K562 (cell line): ENCODE data around the gene PRCC. TPM values are rescaled to one million over a fixed set of nuclear protein-coding genes. Genes with fewer than 3 reads are reported as not detected.
A peak's percentile ranks its signal among the peaks of the same experiment; 100 is the strongest.

Source experiments
- FOXP4 ChIP-seq: sonication (generic); formaldehyde crosslinking; IDR thresholded peaks from 2 replicates; pipeline ENCODE4 v1.8.0; 2022; ENCODE audit warnings: mild to moderate bottlenecking, missing genetic modification reagents, borderline replicate concordance
- GATA2 ChIP-seq: sonication (generic); formaldehyde crosslinking; IDR thresholded peaks from 2 replicates; pipeline ENCODE4 v1.4.0; 2020; ENCODE audit warnings: mild to moderate bottlenecking, missing genetic modification reagents
- GTF2F1 ChIP-seq: IDR thresholded peaks from 2 replicates; pipeline ENCODE4 v1.6.1; 2011; ENCODE audit warnings: low read depth, low read length, improper control_type of control experiment
- HNRNPH1 ChIP-seq: fragments of 200-400 bp; formaldehyde crosslinking; optimal IDR thresholded peaks from 2 replicates; pipeline ENCODE3; 2017; ENCODE audit warnings: low read depth, mild to moderate bottlenecking, low read length, moderate library complexity
- ID3 ChIP-seq, 2 experiments: fragments of 250-450 bp in 1 of 2; fragments of 450-650 bp in 1 of 2; sonication (Bioruptor Pico) in 1 of 2; IDR thresholded peaks; 2 replicates each; pipeline versions ENCODE4 v1.6.1 to v1.8.0; 2016 to 2021; ENCODE audit warnings: mild to moderate bottlenecking in 2 of 2, moderate library complexity in 2 of 2, missing compliant biosample characterization in 1 of 2, missing genetic modification characterization in 1 of 2
- JUN ChIP-seq, 2 experiments: sonication (generic) in 1 of 2; formaldehyde crosslinking in 1 of 2; IDR thresholded peaks; 2 replicates each; pipeline versions ENCODE4 v1.6.1 to v1.8.0; 2012 to 2022; ENCODE audit warnings: borderline replicate concordance in 2 of 2, mild to moderate bottlenecking in 2 of 2, improper control_type of control experiment in 1 of 2, low read depth in 1 of 2, low read length in 1 of 2, missing genetic modification reagents in 1 of 2
- KLF16 ChIP-seq: IDR thresholded peaks from 2 replicates; pipeline ENCODE4 v1.6.1; 2016; ENCODE audit warnings: antibody characterized with exemption
- L3MBTL2 ChIP-seq: fragments of 450-650 bp; IDR thresholded peaks from 2 replicates; pipeline ENCODE4 v1.6.1; 2016; ENCODE audit warnings: mild to moderate bottlenecking, moderate library complexity
- MAFF ChIP-seq: IDR thresholded peaks from 2 replicates; pipeline ENCODE4 v1.6.1; 2012; ENCODE audit warnings: low read length, improper control_type of control experiment
- MTA1 ChIP-seq: fragments of 450-650 bp; IDR thresholded peaks from 2 replicates; pipeline ENCODE4 v1.6.1; 2017; ENCODE audit warnings: borderline replicate concordance
- MXI1 ChIP-seq: IDR thresholded peaks from 2 replicates; pipeline ENCODE4 v1.6.1; 2011; ENCODE audit warnings: low read depth, mild to moderate bottlenecking, improper control_type of control experiment, low read length
- NCOA4 ChIP-seq: fragments of 450-650 bp; IDR thresholded peaks from 2 replicates; pipeline ENCODE4 v1.6.1; 2018; ENCODE audit warnings: mild to moderate bottlenecking; ENCODE audit not compliant: partially characterized antibody
- PRDM10 ChIP-seq: fragments of 450-650 bp; IDR thresholded peaks from 2 replicates; pipeline ENCODE4 v1.6.1; 2018; ENCODE audit not compliant: partially characterized antibody
- RNF2 ChIP-seq: sonication (generic); IDR thresholded peaks from 2 replicates; pipeline ENCODE4 v1.6.1; 2016
- TOE1 ChIP-seq, 2 experiments: fragments of 450-650 bp in 1 of 2; sonication (generic) in 1 of 2; formaldehyde crosslinking in 1 of 2; IDR thresholded peaks; 2 replicates each; pipeline versions ENCODE4 v1.7.1 to v1.8.0; 2016 to 2022; ENCODE audit warnings: borderline replicate concordance in 2 of 2, mild to moderate bottlenecking in 2 of 2, antibody characterized with exemption in 1 of 2, inconsistent platforms in 1 of 2, low read depth in 1 of 2, missing genetic modification reagents in 1 of 2, moderate library complexity in 1 of 2
- ZC3H8 ChIP-seq: fragments of 450-650 bp; IDR thresholded peaks from 2 replicates; pipeline ENCODE4 v1.6.1; 2017
- ZNF133 ChIP-seq: fragments of 250-450 bp; sonication (Bioruptor Pico); IDR thresholded peaks from 2 replicates; pipeline ENCODE4 v1.4.0; 2020; ENCODE audit warnings: mild to moderate bottlenecking
- ZNF551 ChIP-seq: fragments of 250-450 bp; sonication (Bioruptor Pico); IDR thresholded peaks from 2 replicates; pipeline ENCODE4 v1.5.0; 2021; ENCODE audit warnings: mild to moderate bottlenecking, moderate library complexity
- ZNF79 ChIP-seq: fragments of 250-450 bp; sonication (Bioruptor Pico); IDR thresholded peaks from 2 replicates; pipeline ENCODE4 v1.4.0; 2020; ENCODE audit warnings: low read depth, mild to moderate bottlenecking, moderate library complexity
- polyA plus RNA-seq, 8 experiments: library from polyadenylated mRNA; depleted of rRNA in 4 of 8; stranded (reverse) in 5 of 8; unstranded in 3 of 8; fragments of >200 nt; fragmentation: Nextera tagmentation in 2 of 8; fragmentation: Illumina TruSeq in 1 of 8; extraction: Ambion mirVana in 2 of 8; extraction: Trizol in 1 of 8; gene quantifications; 2 replicates each; pipeline versions ENCODE4 v1.2.1 to v1.2.3, GENCODE V29; 2011 to 2014; ENCODE audit warnings: inconsistent platforms in 1 of 8, missing spikeins in 1 of 8
- total RNA-seq, 7 experiments: library from RNA; depleted of rRNA in 6 of 7; stranded (reverse); fragments of >200 nt in 6 of 7; fragmentation: Illumina TruSeq in 2 of 7; extraction: Trizol in 2 of 7; gene quantifications; 2 replicates each; pipeline versions ENCODE4 v1.2.1 to v1.2.3, GENCODE V29; 2011 to 2021; ENCODE audit warnings: low replicate concordance in 1 of 7
- TF ChIP-seq, protein P1 (sequence below): sonication (generic); formaldehyde crosslinking; IDR thresholded peaks from 2 replicates; pipeline ENCODE4 v1.9.0; 2022; ENCODE audit warnings: mild to moderate bottlenecking, missing genetic modification reagents

PRCC gene
- total and polyA plus RNA-seq, 9 of the 15 experiments (the other 6 are each of a cell fraction or from before 2014, with no cell fraction given), result 23.9 to 201 (median 41.1) TPM

GRCh38 chr1:156740741-156741480 is 26.4 kb upstream of the PRCC start, which contains the start of gene MRPL24 (continued):
- TF ChIP-seq FOXP4 (CRISPR knock-in tag), result peak; percentile 93
- peak; percentile 92 for TF ChIP-seq L3MBTL2
- no peak for TF ChIP-seq ID3 (CRISPR knock-in tag; IDR thresholded peaks at IDR 0.05)
- peak; percentile 87 for TF ChIP-seq ID3 (tag; IDR thresholded peaks at IDR 0.05)
- TF ChIP-seq GATA2 (CRISPR knock-in tag), result no peak
- TF ChIP-seq ZNF79 (CRISPR knock-in tag), result no peak
- no peak for TF ChIP-seq KLF16
- TF ChIP-seq TOE1 (IDR thresholded peaks at IDR 0.05; ENCODE audit: borderline replicate concordance), result peak; percentile 67
- no peak for TF ChIP-seq TOE1 (CRISPR knock-in tag; IDR thresholded peaks at IDR 0.05; ENCODE audit: borderline replicate concordance, low read depth)
- TF ChIP-seq ZC3H8, result 0 out of 2 replicates have a peak, but pooled peaks have one; percentile 58
- peak; percentile 82 for TF ChIP-seq RNF2
- TF ChIP-seq NCOA4, result no peak
- 0 out of 2 replicates have a peak, but pooled peaks have one; percentile 15 for TF ChIP-seq GTF2F1
- peak; percentile 79 for TF ChIP-seq PRDM10
- TF ChIP-seq ZNF133 (CRISPR knock-in tag), result no peak
- no peak for TF ChIP-seq ZNF551 (CRISPR knock-in tag)
- TF ChIP-seq HNRNPH1, result no peak
- no peak for TF ChIP-seq MAFF
- peak; percentile 95 for TF ChIP-seq MXI1
- peak; percentile 49; the same call in 1 of the 2 replicates for TF ChIP-seq MTA1
- TF ChIP-seq JUN (IDR thresholded peaks at IDR 0.05; ENCODE audit: borderline replicate concordance, low read depth, low read length), result peak; percentile 42; the same call in 1 of the 2 replicates
- TF ChIP-seq JUN (CRISPR knock-in tag; IDR thresholded peaks at IDR 0.05; ENCODE audit: borderline replicate concordance), result no peak; the same call in 1 of the 2 replicates
- TF ChIP-seq, protein P1, sequence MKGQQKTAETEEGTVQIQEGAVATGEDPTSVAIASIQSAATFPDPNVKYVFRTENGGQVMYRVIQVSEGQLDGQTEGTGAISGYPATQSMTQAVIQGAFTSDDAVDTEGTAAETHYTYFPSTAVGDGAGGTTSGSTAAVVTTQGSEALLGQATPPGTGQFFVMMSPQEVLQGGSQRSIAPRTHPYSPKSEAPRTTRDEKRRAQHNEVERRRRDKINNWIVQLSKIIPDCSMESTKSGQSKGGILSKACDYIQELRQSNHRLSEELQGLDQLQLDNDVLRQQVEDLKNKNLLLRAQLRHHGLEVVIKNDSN (CRISPR knock-in tag), result peak; percentile 66
